ENCODE results near the gene GFRA3.

DNA sequence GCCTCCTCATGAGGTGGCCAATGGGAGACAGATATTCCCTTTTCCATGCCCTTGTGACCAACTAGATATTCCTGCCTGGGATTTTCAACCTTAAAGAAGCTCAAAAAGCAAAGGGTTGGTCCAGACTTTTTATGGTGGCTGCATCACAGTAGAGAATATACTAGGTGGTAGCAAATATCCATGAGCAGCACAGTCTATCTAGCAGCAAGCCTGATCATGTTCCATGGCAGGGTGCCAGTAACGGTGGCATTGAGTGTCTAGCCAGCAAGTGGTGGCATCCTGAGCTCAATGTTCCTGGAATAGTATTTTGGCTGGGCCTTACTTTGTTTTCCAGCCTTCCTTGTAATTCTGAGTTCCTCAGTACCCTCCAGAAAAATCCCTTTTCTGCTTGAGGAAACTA lies 31.4 kb upstream of the GFRA3 start:
- TF ChIP-seq, protein P1, sequence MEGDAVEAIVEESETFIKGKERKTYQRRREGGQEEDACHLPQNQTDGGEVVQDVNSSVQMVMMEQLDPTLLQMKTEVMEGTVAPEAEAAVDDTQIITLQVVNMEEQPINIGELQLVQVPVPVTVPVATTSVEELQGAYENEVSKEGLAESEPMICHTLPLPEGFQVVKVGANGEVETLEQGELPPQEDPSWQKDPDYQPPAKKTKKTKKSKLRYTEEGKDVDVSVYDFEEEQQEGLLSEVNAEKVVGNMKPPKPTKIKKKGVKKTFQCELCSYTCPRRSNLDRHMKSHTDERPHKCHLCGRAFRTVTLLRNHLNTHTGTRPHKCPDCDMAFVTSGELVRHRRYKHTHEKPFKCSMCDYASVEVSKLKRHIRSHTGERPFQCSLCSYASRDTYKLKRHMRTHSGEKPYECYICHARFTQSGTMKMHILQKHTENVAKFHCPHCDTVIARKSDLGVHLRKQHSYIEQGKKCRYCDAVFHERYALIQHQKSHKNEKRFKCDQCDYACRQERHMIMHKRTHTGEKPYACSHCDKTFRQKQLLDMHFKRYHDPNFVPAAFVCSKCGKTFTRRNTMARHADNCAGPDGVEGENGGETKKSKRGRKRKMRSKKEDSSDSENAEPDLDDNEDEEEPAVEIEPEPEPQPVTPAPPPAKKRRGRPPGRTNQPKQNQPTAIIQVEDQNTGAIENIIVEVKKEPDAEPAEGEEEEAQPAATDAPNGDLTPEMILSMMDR (IDR thresholded peaks at IDR 0.05; ENCODE audit: insufficient read depth, low read depth, low read length), result no peak
- no peak for TF ChIP-seq EZH2 (IDR thresholded peaks at IDR 0.05; ENCODE audit: insufficient read depth, low read length)

Measured in astrocyte (in vitro differentiated cells and primary cell).